Sigmoid colon (tissue), 4 donors: ENCODE data around the gene FAR2.
A peak's percentile ranks its signal among the peaks of the same experiment; 100 is the strongest.

Source experiments
- POLR2A ChIP-seq, 2 donors: fragments of 450-650 bp; IDR thresholded peaks; one replicate each; pipeline ENCODE4 v1.6.1; 2016; ENCODE audit warnings: antibody characterized with exemption in 2 of 2, mild to moderate bottlenecking in 2 of 2, moderate library complexity in 2 of 2
- POLR2AphosphoS5 ChIP-seq, 4 donors: sonication (generic); formaldehyde crosslinking; IDR thresholded peaks; one replicate each; pipeline ENCODE4 v1.6.1; 2017; ENCODE audit warnings: antibody characterized with exemption in 4 of 4
- TF ChIP-seq, protein P1 (sequence below), 4 experiments: fragments of 450-650 bp in 3 of 4; fragments of 200-600 bp in 1 of 4; IDR thresholded peaks; one replicate each; pipeline ENCODE4 v1.5.1; 2016 to 2019; ENCODE audit warnings: antibody characterized with exemption in 4 of 4, mild to moderate bottlenecking in 3 of 4, moderate library complexity in 2 of 4

GRCh38 chr12:29158115-29158763, 9.2 kb downstream of the FAR2 start:
- TF ChIP-seq, protein P1, sequence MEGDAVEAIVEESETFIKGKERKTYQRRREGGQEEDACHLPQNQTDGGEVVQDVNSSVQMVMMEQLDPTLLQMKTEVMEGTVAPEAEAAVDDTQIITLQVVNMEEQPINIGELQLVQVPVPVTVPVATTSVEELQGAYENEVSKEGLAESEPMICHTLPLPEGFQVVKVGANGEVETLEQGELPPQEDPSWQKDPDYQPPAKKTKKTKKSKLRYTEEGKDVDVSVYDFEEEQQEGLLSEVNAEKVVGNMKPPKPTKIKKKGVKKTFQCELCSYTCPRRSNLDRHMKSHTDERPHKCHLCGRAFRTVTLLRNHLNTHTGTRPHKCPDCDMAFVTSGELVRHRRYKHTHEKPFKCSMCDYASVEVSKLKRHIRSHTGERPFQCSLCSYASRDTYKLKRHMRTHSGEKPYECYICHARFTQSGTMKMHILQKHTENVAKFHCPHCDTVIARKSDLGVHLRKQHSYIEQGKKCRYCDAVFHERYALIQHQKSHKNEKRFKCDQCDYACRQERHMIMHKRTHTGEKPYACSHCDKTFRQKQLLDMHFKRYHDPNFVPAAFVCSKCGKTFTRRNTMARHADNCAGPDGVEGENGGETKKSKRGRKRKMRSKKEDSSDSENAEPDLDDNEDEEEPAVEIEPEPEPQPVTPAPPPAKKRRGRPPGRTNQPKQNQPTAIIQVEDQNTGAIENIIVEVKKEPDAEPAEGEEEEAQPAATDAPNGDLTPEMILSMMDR (IDR thresholded peaks at IDR 0.05), result no peak
- no peak for TF ChIP-seq POLR2A (IDR thresholded peaks at IDR 0.05)
- TF ChIP-seq POLR2AphosphoS5 (IDR thresholded peaks at IDR 0.05), result peak in 3 of 4 donors; percentile 14 to 45 (median 22)
